H1 (cell line): ENCODE measurements around the gene RPS15. TPM values are rescaled to one million over a fixed set of nuclear protein-coding genes. Genes with fewer than 3 reads are reported as not detected.

ENCODE experiments used
- CTCF ChIA-PET: fragments of 300-600 bp; sonication (Branson Sonifier 250); formaldehyde crosslinking; loops from one replicate; lab custom pipeline; 2021; ENCODE audit not compliant: partially characterized antibody; lab: Charles Lee
- POLR2A ChIA-PET: fragments of 300-600 bp; sonication (Branson Sonifier 250); formaldehyde crosslinking; loops from one replicate; lab custom pipeline; 2021; ENCODE audit warnings: inconsistent platforms; ENCODE audit not compliant: partially characterized antibody; lab: Charles Lee
- DNase-seq, 2 experiments: peaks; one replicate each; pipeline versions ENCODE4 v3.0.0 to v3.0.0-alpha.2; 2010 to 2022; ENCODE audit warnings: low spot score in 2 of 2, low read depth in 1 of 2, mixed read lengths in 1 of 2
- FAIRE-seq: peaks from 2 replicates; lab custom pipeline; 2011; peaks lifted over from hg19 to GRCh38; lab: Jason Lieb, UNC
- H2AFZ ChIP-seq: 2 replicates; pipeline ENCODE4 v1.8.1; 2012; ENCODE audit warnings: low read length, inconsistent platforms
- H2AK5ac ChIP-seq: 2 replicates; pipeline ENCODE4 v1.6.1; 2013; ENCODE audit warnings: low read depth, low read length
- H2BK120ac ChIP-seq: replicated peaks from 2 replicates; pipeline ENCODE3; 2013; ENCODE audit warnings: low read depth, low read length, inconsistent platforms
- H2BK12ac ChIP-seq: 2 replicates; pipeline ENCODE4 v1.6.1; 2013; ENCODE audit warnings: low read depth, low read length
- H2BK15ac ChIP-seq: 2 replicates; pipeline ENCODE4 v1.6.1; 2013; ENCODE audit warnings: low read length
- H2BK20ac ChIP-seq: 2 replicates; pipeline ENCODE4 v1.6.1; 2013; ENCODE audit warnings: low read length
- H2BK5ac ChIP-seq: 2 replicates; pipeline ENCODE4 v1.6.1; 2013; ENCODE audit warnings: low read depth, low read length
- H3K14ac ChIP-seq: 2 replicates; pipeline ENCODE4 v1.6.1; 2013; ENCODE audit warnings: inconsistent platforms; ENCODE audit not compliant: insufficient read length
- H3K18ac ChIP-seq: 2 replicates; pipeline ENCODE4 v1.6.1; 2013; ENCODE audit warnings: low read length; ENCODE audit errors: extremely low read depth
- H3K23ac ChIP-seq: 2 replicates; pipeline ENCODE4 v1.6.1; 2013; ENCODE audit warnings: inconsistent platforms; ENCODE audit not compliant: insufficient read length
- H3K23me2 ChIP-seq: 2 replicates; pipeline ENCODE4 v1.6.1; 2013; ENCODE audit warnings: low read depth, low read length
- H3K27ac ChIP-seq: 2 replicates; pipeline ENCODE4 v1.6.1; 2011; ENCODE audit warnings: low read depth, low read length, inconsistent platforms
- H3K27me3 ChIP-seq, 4 experiments: replicated peaks in 1 of 4; 1 replicate in 1 of 4; 2 replicates in 3 of 4; pipeline versions ENCODE4 v1.6.1 to v1.8.1; 2011 to 2013; ENCODE audit warnings: low read length in 3 of 4, mild to moderate bottlenecking in 3 of 4, inconsistent platforms in 2 of 4, mixed read lengths in 2 of 4, moderate library complexity in 1 of 4; ENCODE audit not compliant: control insufficient read depth in 3 of 4, insufficient read depth in 3 of 4; ENCODE audit errors: extremely low read depth in 1 of 4
- H3K36me3 ChIP-seq, 4 experiments: 2 replicates each; pipeline versions ENCODE4 v1.6.1 to v1.8.1; 2011 to 2013; ENCODE audit warnings: mild to moderate bottlenecking in 4 of 4, low read length in 3 of 4, moderate library complexity in 2 of 4, control low read depth in 1 of 4, inconsistent platforms in 1 of 4; ENCODE audit not compliant: insufficient read depth in 4 of 4, control insufficient read depth in 2 of 4
- H3K4ac ChIP-seq: replicated peaks from 2 replicates; pipeline ENCODE3; 2013; ENCODE audit warnings: low read length, low read depth, mixed read lengths, inconsistent platforms; ENCODE audit not compliant: insufficient read length
- H3K4me1 ChIP-seq, 4 experiments: replicated peaks in 1 of 4; 1 replicate in 1 of 4; 2 replicates in 3 of 4; pipeline versions ENCODE4 v1.6.1 to v1.8.1; 2011 to 2013; ENCODE audit warnings: low read length in 3 of 4, inconsistent platforms in 2 of 4, mixed read lengths in 1 of 4; ENCODE audit not compliant: insufficient read depth in 4 of 4, control insufficient read depth in 3 of 4
- H3K4me2 ChIP-seq, 2 experiments: 2 replicates each; pipeline versions ENCODE4 v1.6.1 to v1.8.1; 2011 to 2013; ENCODE audit warnings: low read depth in 2 of 2, low read length in 2 of 2, control low read depth in 1 of 2, inconsistent platforms in 1 of 2, mild to moderate bottlenecking in 1 of 2; ENCODE audit not compliant: insufficient read depth in 1 of 2
- H3K4me3 ChIP-seq, 4 experiments: fragments of 200-600, 300-600 bp in 1 of 4; sonication (generic), shearing (Covaris generic), sonication (Bioruptor Twin) in 1 of 4; 2 replicates each; pipeline versions ENCODE4 v1.5.1 to v1.8.1; 2011 to 2016; ENCODE audit warnings: low read length in 4 of 4, low read depth in 3 of 4, control low read depth in 2 of 4, inconsistent platforms in 2 of 4, mild to moderate bottlenecking in 2 of 4, mixed read lengths in 1 of 4, moderate library complexity in 1 of 4; ENCODE audit not compliant: insufficient read depth in 2 of 4; ENCODE audit errors: extremely low read depth in 1 of 4
- H3K56ac ChIP-seq: replicated peaks from 2 replicates; pipeline ENCODE3; 2013; ENCODE audit warnings: low read depth, mild to moderate bottlenecking, mixed read lengths, low read length, inconsistent platforms; ENCODE audit not compliant: insufficient read length
- H3K79me1 ChIP-seq: 2 replicates; pipeline ENCODE4 v1.6.1; 2013; ENCODE audit warnings: low read depth, low read length, control low read depth
- H3K79me2 ChIP-seq, 2 experiments: 2 replicates each; pipeline versions ENCODE4 v1.6.1 to v1.8.1; 2012 to 2013; ENCODE audit warnings: low read length in 2 of 2, mild to moderate bottlenecking in 2 of 2, inconsistent platforms in 1 of 2; ENCODE audit not compliant: insufficient read depth in 2 of 2, control insufficient read depth in 1 of 2
- H3K9ac ChIP-seq, 4 experiments: replicated peaks in 1 of 4; 1 replicate in 1 of 4; 2 replicates in 3 of 4; pipeline versions ENCODE4 v1.6.1 to v1.8.1; 2011 to 2013; ENCODE audit warnings: low read depth in 3 of 4, low read length in 3 of 4, control low read depth in 2 of 4, mild to moderate bottlenecking in 2 of 4, moderate library complexity in 2 of 4, inconsistent platforms in 1 of 4; ENCODE audit errors: extremely low read depth in 1 of 4
- H3K9me3 ChIP-seq, 2 experiments: 2 replicates each; pipeline versions ENCODE4 v1.6.1 to v1.8.1; 2012 to 2013; ENCODE audit warnings: mild to moderate bottlenecking in 2 of 2, moderate library complexity in 2 of 2, control low read depth in 1 of 2, inconsistent platforms in 1 of 2, low read depth in 1 of 2, low read length in 1 of 2, mixed read lengths in 1 of 2; ENCODE audit not compliant: insufficient read depth in 2 of 2
- H4K20me1 ChIP-seq, 2 experiments: replicated peaks in 1 of 2; 2 replicates each; pipeline versions ENCODE3 to v1.8.1; 2011 to 2013; ENCODE audit warnings: inconsistent platforms in 2 of 2, low read length in 2 of 2, mild to moderate bottlenecking in 1 of 2; ENCODE audit not compliant: insufficient read depth in 2 of 2, control insufficient read depth in 1 of 2
- H4K5ac ChIP-seq: 2 replicates; pipeline ENCODE4 v1.6.1; 2013; ENCODE audit warnings: low read length, low read depth, mixed read lengths, inconsistent platforms; ENCODE audit not compliant: insufficient read length
- H4K8ac ChIP-seq: 2 replicates; pipeline ENCODE4 v1.8.0; 2013; ENCODE audit warnings: mild to moderate bottlenecking, moderate library complexity, low read length, inconsistent platforms; ENCODE audit not compliant: insufficient read depth; ENCODE audit errors: extremely low read depth
- H4K91ac ChIP-seq: replicated peaks from 2 replicates; pipeline ENCODE3; 2013; ENCODE audit warnings: low read length, mixed read lengths, inconsistent platforms; ENCODE audit not compliant: insufficient read length
- CBX5 ChIP-seq: fragments of 300-800, 300-1000 bp; sonication (generic); IDR thresholded peaks from 2 replicates; pipeline ENCODE4 v1.7.1; 2016; ENCODE audit warnings: antibody characterized with exemption, low read length, low read depth
- CEBPB ChIP-seq: IDR thresholded peaks from 2 replicates; pipeline ENCODE4 v1.6.1; 2012; ENCODE audit warnings: low read depth, low read length
- CHD2 ChIP-seq: IDR thresholded peaks from 2 replicates; pipeline ENCODE4 v1.6.1; 2012; ENCODE audit warnings: low read length, improper control_type of control experiment
- E2F6 ChIP-seq: IDR thresholded peaks from 2 replicates; pipeline ENCODE4 v1.6.1; 2012; ENCODE audit warnings: inconsistent platforms
- EP300 ChIP-seq, 2 experiments: IDR thresholded peaks; 1 replicate in 1 of 2; 2 replicates in 1 of 2; pipeline ENCODE4 v1.6.1; 2011 to 2012; ENCODE audit warnings: low read depth in 2 of 2, low read length in 2 of 2, mild to moderate bottlenecking in 2 of 2, borderline replicate concordance in 1 of 2, inconsistent platforms in 1 of 2, moderate library complexity in 1 of 2
- POU5F1 ChIP-seq: IDR thresholded peaks from 2 replicates; pipeline ENCODE4 v1.6.1; 2011; ENCODE audit warnings: low read depth, mild to moderate bottlenecking, low read length, moderate library complexity
- RBBP5 ChIP-seq: IDR thresholded peaks from 2 replicates; pipeline ENCODE4 v1.7.1; 2012; ENCODE audit warnings: low read depth, mild to moderate bottlenecking, inconsistent platforms, low read length, moderate library complexity, borderline replicate concordance
- RFX5 ChIP-seq: IDR thresholded peaks from 2 replicates; pipeline ENCODE4 v1.6.1; 2011; ENCODE audit warnings: low read depth, low read length, improper control_type of control experiment, borderline replicate concordance
- SIRT6 ChIP-seq: IDR thresholded peaks from one replicate; pipeline ENCODE4 v1.7.1; 2012; ENCODE audit warnings: low read length, inconsistent platforms
- SP1 ChIP-seq: IDR thresholded peaks from 2 replicates; pipeline ENCODE4 v1.6.1; 2011; ENCODE audit warnings: low read depth, low read length
- TAF7 ChIP-seq: optimal IDR thresholded peaks from 2 replicates; pipeline ENCODE3; 2011; ENCODE audit warnings: low read depth, mild to moderate bottlenecking, inconsistent platforms, low read length, moderate library complexity, borderline replicate concordance
- WGBS, 2 experiments: shearing (Covaris generic) in 1 of 2; methylation state at CpG; one replicate each; pipeline versions ENCODE4 v1.1.6 to v1.1.7; 2013 to 2015; ENCODE audit warnings: low lambda C conversion rate in 2 of 2, mixed read lengths in 2 of 2, inconsistent platforms in 1 of 2, low coverage in 1 of 2, missing lambda C conversion rate in 1 of 2; ENCODE audit not compliant: insufficient replicate concordance in 2 of 2, insufficient coverage in 1 of 2, insufficient read length in 1 of 2; ENCODE audit errors: extremely low coverage in 1 of 2, missing lambda C conversion rate in 1 of 2; 5-methylcytosine and 5-hydroxymethylcytosine counted together
- polyA plus RNA-seq, 7 experiments: library from polyadenylated mRNA; depleted of rRNA in 3 of 7; stranded (reverse) in 5 of 7; unstranded in 2 of 7; fragments of >200 nt in 5 of 7; fragments of 200-250 nt in 2 of 7; gene quantifications; 1 replicate in 5 of 7; 2 replicates in 1 of 7; 4 replicates in 1 of 7; pipeline versions ENCODE4 v1.2.1 to v1.2.3, GENCODE V29; 2011 to 2013; ENCODE audit warnings: missing spikeins in 2 of 7, mixed read lengths in 2 of 7
- total RNA-seq: library from RNA; stranded (reverse); fragmentation: NEBNext Ultra II Directional; extraction: Animal tissue kit (Norgen Biotek cat#: 25700); gene quantifications from 2 replicates; pipeline ENCODE4 v1.2.1, GENCODE V29; 2021

RPS15 gene
- total and polyA plus RNA-seq, 2 of the 8 experiments (the other 6 are each of a cell fraction or from before 2014, with no cell fraction given), result 1,562 to 3,890 TPM

- H2BK15ac ChIP-seq, result peak overlapping the region; percentile 83; the same call in 1 of the 2 replicates
- peaks cover 2 to 8% (median 4%) of the 10 kb centered on the region in 4 experiments; a peak in 6 of 7 replicates for H3K4me1 ChIP-seq
- no peaks in the 10 kb centered on the region; the same call in 1 of the 2 replicates for H3K79me1 ChIP-seq
- no peak overlapping the region for H3K9ac ChIP-seq
- peak overlapping the region; percentile 86; the same call in 1 of the 2 replicates for H2AK5ac ChIP-seq
- no peaks in the 10 kb centered on the region for H3K9me3 ChIP-seq
- no peak overlapping the region for H4K5ac ChIP-seq
- H3K4ac ChIP-seq, result no peak overlapping the region
- no peak overlapping the region for H3K56ac ChIP-seq
- peak overlapping the region; percentile 44; the same call in 1 of the 2 replicates for H2BK12ac ChIP-seq
- peaks cover 3% of the 10 kb centered on the region; the same call in 1 of the 2 replicates for H3K23me2 ChIP-seq
- ChIA-PET POLR2A (interaction anchor here (0.8 to 3.3 kb wide), 10 partner anchors 8 to 133 kb away, joined by 3 to 19 read pairs (median 4); partner anchors contain the start of genes CIRBP and NDUFS7), CTCF (interaction anchor here (0.7 to 1.9 kb wide), 7 partner anchors 8 to 122 kb away, joined by 3 to 10 read pairs (median 3); no protein-coding TSS in a partner anchor)
- peak overlapping the region; percentile 48 for H3K18ac ChIP-seq
- no peaks in the 10 kb centered on the region for H3K79me2 ChIP-seq
- no peak overlapping the region for H2BK20ac ChIP-seq
- FAIRE-seq (no peak), DNase-seq (no peak)
- H2AFZ ChIP-seq, result no peak overlapping the region
- no peak overlapping the region for H2BK120ac ChIP-seq
- 88% methylated on average over 22 of the region's 25 CpGs; no CpG with 5 or more reads in 1 of the 2 experiments for WGBS, 2 experiments
- peaks cover 0 to 2% (median 0%) of the 10 kb centered on the region in 4 experiments; a peak in 2 of 7 replicates for H3K27me3 ChIP-seq
- H3K27ac ChIP-seq, result no peak overlapping the region
- peaks cover 0 to 2% of the 10 kb centered on the region in 2 experiments for H4K20me1 ChIP-seq
- no peaks in the 10 kb centered on the region for H3K36me3 ChIP-seq
- no peak overlapping the region for H3K23ac ChIP-seq
- 0 out of 2 replicates have a peak overlapping the region, but pooled peaks have one; percentile 5 for H2BK5ac ChIP-seq
- H4K8ac ChIP-seq, result no peak overlapping the region; the same call in 1 of the 2 replicates
- no peak overlapping the region; a peak in 1 of 4 replicates for H3K4me2 ChIP-seq
- no peak overlapping the region for H3K14ac ChIP-seq
- no peak overlapping the region for H3K4me3 ChIP-seq
- H4K91ac ChIP-seq, result no peak overlapping the region
- TF ChIP-seq TAF7, result no peak
- TF ChIP-seq CBX5, result no peak
- no peak for TF ChIP-seq SIRT6
- TF ChIP-seq CEBPB, result no peak
- no peak for TF ChIP-seq E2F6
- no peak for TF ChIP-seq SP1
- no peak for TF ChIP-seq EP300 (IDR thresholded peaks at IDR 0.05; ENCODE audit: borderline replicate concordance in 1 of 2, low read depth in 2 of 2, low read length in 2 of 2)
- no peak for TF ChIP-seq RBBP5
- no peak for TF ChIP-seq POU5F1
- TF ChIP-seq CHD2, result no peak
- TF ChIP-seq RFX5, result no peak
Observed at GRCh38 chr19:1402411-1403070, 35.7 kb upstream of the RPS15 start.
